GM20000 (cell line): Measurements from ENCODE around the gene PCP4.

Source experiments
- DNase-seq: peaks from one replicate; pipeline ENCODE4 v3.0.0; 2012; ENCODE audit warnings: low spot score
- CTCF ChIP-seq: IDR thresholded peaks from 2 replicates; pipeline ENCODE4 v1.5.1; 2012; ENCODE audit warnings: mild to moderate bottlenecking, control low read depth; ENCODE audit errors: extremely low read depth, missing control alignments

The PCP4 gene

DNA sequence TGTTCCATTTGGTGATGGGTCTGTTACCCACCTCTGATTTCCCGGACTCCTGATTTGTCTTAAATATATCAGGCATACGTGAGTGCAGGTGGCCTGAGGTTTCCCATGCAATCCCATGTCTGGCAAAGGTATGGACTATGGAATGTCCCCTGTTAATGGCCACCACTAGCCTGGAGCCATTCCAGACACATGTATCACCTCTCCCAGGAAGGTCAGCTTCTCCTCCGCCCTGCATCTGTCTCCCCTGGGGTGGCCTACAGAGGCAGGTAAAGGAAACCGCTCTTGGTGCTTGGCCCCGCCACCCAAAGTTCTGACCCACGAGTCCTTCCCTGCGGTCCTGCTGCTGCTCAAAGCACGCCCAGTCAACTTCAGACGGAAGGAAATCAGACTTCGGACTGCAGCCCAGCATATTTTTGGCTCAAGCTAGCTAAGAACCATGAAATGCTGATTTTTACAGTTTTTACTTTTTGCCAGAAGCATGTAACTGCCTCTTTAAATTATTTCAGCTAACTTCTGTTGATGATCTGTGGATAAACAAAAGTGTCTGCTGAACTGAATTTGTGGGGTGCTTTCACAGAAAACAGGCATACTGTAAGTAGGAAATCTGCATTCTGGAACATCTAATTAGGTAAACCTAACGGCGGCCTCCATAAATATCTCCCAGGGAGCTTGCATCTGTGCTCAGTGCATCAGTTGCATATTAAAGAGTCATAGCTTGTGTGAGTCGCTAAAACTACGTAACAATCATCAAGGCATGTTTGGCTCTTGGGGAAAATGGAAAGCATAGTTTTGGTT is 105.9 kb downstream of the PCP4 start:
- no peak for TF ChIP-seq CTCF
- no peak for DNase-seq

DNA sequence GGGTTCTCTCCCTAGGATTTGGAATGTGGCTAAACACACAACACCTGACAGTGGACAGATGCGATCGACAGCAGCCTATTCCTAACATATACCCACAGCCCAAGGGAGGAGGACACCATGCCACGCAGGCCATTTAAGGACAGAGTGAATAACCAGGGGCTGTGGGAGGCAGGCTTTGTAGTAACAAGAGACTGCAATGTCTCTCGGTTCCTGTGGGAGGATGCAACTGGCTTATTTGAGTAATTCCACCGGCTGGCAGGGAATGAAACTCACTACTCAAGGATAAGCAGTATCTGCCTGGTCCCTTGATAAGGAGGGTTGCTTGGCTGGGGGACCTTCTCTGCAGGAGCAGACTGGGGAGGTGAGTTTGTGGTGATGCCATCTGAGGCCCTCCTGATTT is 109.6 kb downstream of the PCP4 start:
- DNase-seq = no peak
- no peak for TF ChIP-seq CTCF
